Gastrocnemius medialis (tissue), 4 donors: ENCODE results near the gene MYO7A. TPM values are rescaled to one million over a fixed set of nuclear protein-coding genes. Genes with fewer than 3 reads are reported as not detected.

ENCODE experiments used
- ATAC-seq, 2 donors: fragments of 150-250 bp; one replicate each; pipeline ENCODE4 v1.9.1; 2016
- DNase-seq, 2 donors: peaks; one replicate each; pipeline ENCODE4 v3.0.0-alpha.2; 2019
- H3K27ac ChIP-seq, 4 donors: fragments of 200-600 bp; sonication (generic); 1 replicate in 1 of 4; 2 replicates in 3 of 4; pipeline ENCODE4 v1.5.1; 2016 to 2018; ENCODE audit warnings: mild to moderate bottlenecking in 2 of 4, moderate library complexity in 1 of 4
- H3K27me3 ChIP-seq, 3 donors: fragments of 200-600 bp; sonication (generic) in 2 of 3; 1 replicate in 1 of 3; 2 replicates in 2 of 3; pipeline versions ENCODE4 v1.5.1 to v1.6.0; 2016 to 2019; ENCODE audit warnings: mild to moderate bottlenecking in 1 of 3, moderate library complexity in 1 of 3
- H3K36me3 ChIP-seq, 2 donors: fragments of 200-600 bp; sonication (generic) in 1 of 2; one replicate each; pipeline ENCODE4 v1.5.1; 2017 to 2018
- H3K4me1 ChIP-seq, 2 donors: fragments of 200-600 bp; sonication (generic) in 1 of 2; one replicate each; pipeline ENCODE4 v1.5.1; 2016 to 2017; ENCODE audit warnings: mild to moderate bottlenecking in 2 of 2
- H3K4me3 ChIP-seq, 4 donors: fragments of 200-600 bp; sonication (generic) in 3 of 4; 1 replicate in 1 of 4; 2 replicates in 3 of 4; pipeline ENCODE4 v1.5.1; 2016 to 2019; ENCODE audit warnings: mild to moderate bottlenecking in 2 of 4
- H3K9me3 ChIP-seq, 3 donors: fragments of 200-600 bp; sonication (generic) in 2 of 3; 1 replicate in 1 of 3; 2 replicates in 2 of 3; pipeline ENCODE4 v1.5.1; 2016 to 2019
- CTCF ChIP-seq, 5 experiments: fragments of 450-650 bp in 3 of 5; fragments of 200-600 bp in 2 of 5; sonication (generic) in 2 of 5; IDR thresholded peaks in 4 of 5; conservative IDR thresholded peaks in 1 of 5; 1 replicate in 4 of 5; 2 replicates in 1 of 5; pipeline ENCODE4 v1.5.1; 2016 to 2019; ENCODE audit warnings: antibody characterized with exemption in 5 of 5, mild to moderate bottlenecking in 3 of 5, moderate library complexity in 3 of 5
- POLR2A ChIP-seq, 2 donors: fragments of 450-650 bp; IDR thresholded peaks; one replicate each; pipeline ENCODE4 v1.6.1; 2017; ENCODE audit warnings: antibody characterized with exemption in 2 of 2, mild to moderate bottlenecking in 2 of 2, moderate library complexity in 2 of 2
- in situ Hi-C, 4 donors: fragments of 200-750 bp; cut with MboI; loops; one replicate each; pipeline versions ENCODE4 v1.15.0 to v1.8.0; 2017; ENCODE audit warnings: low sequenced_read_pairs in 4 of 4
- intact Hi-C: fragments of 100-400 bp; cut with DNase I; formaldehyde crosslinking; loops from one replicate; pipeline ENCODE4 v1.15.1; 2023; ENCODE audit warnings: low total_unique reads
- total RNA-seq, 4 donors: library from RNA; depleted of rRNA; stranded (reverse); fragments of >200 nt; gene quantifications; one replicate each; pipeline versions ENCODE4 v1.1.0 to v1.2.3, GENCODE V29; 2016

The MYO7A gene
- total RNA-seq, 4 donors from 2014 or later = 1.6 to 3.5 (median 2.1) TPM

- intact Hi-C loops (no loop called here), in situ Hi-C loops (no loop called here)
- Histone ChIP-seq H3K27me3 (no peaks in the 10 kb centered on the region), H3K4me1 (peaks cover 5% of the 10 kb centered on the region in 2 donors), H3K9me3 (no peaks in the 10 kb centered on the region), H3K27ac (peak overlapping the region; percentile 12 to 68 (median 56)), H3K36me3 (no peaks in the 10 kb centered on the region), H3K4me3 (peak overlapping the region in 1 of 4 donors; percentile 5)
- DNase-seq (peak in 1 of 2 donors; percentile 6), ATAC-seq (no peak)
- no peak for TF ChIP-seq CTCF (IDR thresholded peaks at IDR 0.05 in 4 of 5, conservative IDR thresholded peaks at IDR 0.05 in 1 of 5)
- no peak for TF ChIP-seq POLR2A (IDR thresholded peaks at IDR 0.05)
Observed at GRCh38 chr11:77081976-77082836, 45.8 kb upstream of the MYO7A start.

GRCh38 chr11:77082838-77083565 lies 45.0 kb upstream of the MYO7A start:
- in situ Hi-C loops = no loop called here
- H3K4me3 ChIP-seq = peak overlapping the region in 1 of 4 donors; percentile 5
- peak overlapping the region; percentile 12 to 68 (median 56) for H3K27ac ChIP-seq

GRCh38 chr11:77083566-77084245 lies 44.3 kb upstream of the MYO7A start:
- H3K9me3 ChIP-seq = no peaks in the 10 kb centered on the region
- peak; percentile 0 to 8 for DNase-seq
- peaks cover 5% of the 10 kb centered on the region in 2 donors for H3K4me1 ChIP-seq
- intact Hi-C loops = no loop called here
- H3K4me3 ChIP-seq = no peak overlapping the region
- no peak overlapping the region for H3K27ac ChIP-seq
- TF ChIP-seq CTCF (IDR thresholded peaks at IDR 0.05 in 4 of 5, conservative IDR thresholded peaks at IDR 0.05 in 1 of 5) = no peak
- TF ChIP-seq POLR2A (IDR thresholded peaks at IDR 0.05) = no peak
- ATAC-seq = no peak
- no peaks in the 10 kb centered on the region for H3K27me3 ChIP-seq
- in situ Hi-C loops = no loop called here
- no peaks in the 10 kb centered on the region for H3K36me3 ChIP-seq

More at GRCh38 chr11:77082838-77083565, 45.0 kb upstream of the MYO7A start:
- intact Hi-C loops = no loop called here
- Histone ChIP-seq H3K9me3 (no peaks in the 10 kb centered on the region), H3K36me3 (no peaks in the 10 kb centered on the region), H3K4me1 (peaks cover 5% of the 10 kb centered on the region in 2 donors), H3K27me3 (no peaks in the 10 kb centered on the region)
- ATAC-seq (no peak), DNase-seq (peak; percentile 5 to 46)
- no peak for TF ChIP-seq POLR2A (IDR thresholded peaks at IDR 0.05)
- no peak for TF ChIP-seq CTCF (IDR thresholded peaks at IDR 0.05 in 4 of 5, conservative IDR thresholded peaks at IDR 0.05 in 1 of 5)

- no peak overlapping the region for H3K27ac ChIP-seq
- no peaks in the 10 kb centered on the region for H3K36me3 ChIP-seq
- no peak for DNase-seq
- H3K4me1 ChIP-seq = peaks cover 5% of the 10 kb centered on the region in 2 donors
- in situ Hi-C loops (no loop called here), intact Hi-C loops (no loop called here)
- H3K9me3 ChIP-seq = no peaks in the 10 kb centered on the region
- no peak for ATAC-seq
- H3K27me3 ChIP-seq = no peaks in the 10 kb centered on the region
- no peak for TF ChIP-seq CTCF (IDR thresholded peaks at IDR 0.05 in 4 of 5, conservative IDR thresholded peaks at IDR 0.05 in 1 of 5)
- TF ChIP-seq POLR2A (IDR thresholded peaks at IDR 0.05) = no peak
- no peak overlapping the region for H3K4me3 ChIP-seq
Observed at GRCh38 chr11:77084581-77085191, 43.4 kb upstream of the MYO7A start.
